ENCODE data around the gene IQSEC3.

Gene IQSEC3

GRCh38 chr12:171743-172676, 105.4 kb downstream of the IQSEC3 start (continued):
- no peak for TF ChIP-seq ZBTB44 (tag by site-specific recombination; IDR thresholded peaks at IDR 0.05)
- TF ChIP-seq ZNF624 (tag by site-specific recombination; IDR thresholded peaks at IDR 0.05) = no peak
- TF ChIP-seq ZNF292 (tag by site-specific recombination; IDR thresholded peaks at IDR 0.05; ENCODE audit: borderline replicate concordance, low read depth) = no peak
- no peak for TF ChIP-seq ZNF350 (tag by site-specific recombination; IDR thresholded peaks at IDR 0.05)
- TF ChIP-seq ZNF132 (tag by site-specific recombination; IDR thresholded peaks at IDR 0.05; ENCODE audit: borderline replicate concordance) = no peak
- no peak for TF ChIP-seq ZNF174 (tag by site-specific recombination; IDR thresholded peaks at IDR 0.05)
- no peak for TF ChIP-seq ZSCAN23 (tag by site-specific recombination; IDR thresholded peaks at IDR 0.05)
- peak; percentile 61 for TF ChIP-seq KLF17 (tag by site-specific recombination; IDR thresholded peaks at IDR 0.05)
- TF ChIP-seq ZNF510 (tag by site-specific recombination; IDR thresholded peaks at IDR 0.05; ENCODE audit: insufficient replicate concordance) = no peak
- TF ChIP-seq ZBTB48 (tag by site-specific recombination; IDR thresholded peaks at IDR 0.05) = 0 out of 2 replicates have a peak, but pooled peaks have one; percentile 27
- TF ChIP-seq ZNF76 (tag by site-specific recombination; IDR thresholded peaks at IDR 0.05; ENCODE audit: borderline replicate concordance, low read depth) = no peak
- TF ChIP-seq ZNF335 (tag by site-specific recombination; conservative IDR thresholded peaks at IDR 0.05) = no peak
- peak; percentile 87 for TF ChIP-seq EGR2 (tag by site-specific recombination; IDR thresholded peaks at IDR 0.05; ENCODE audit: low read depth)
- no peak for TF ChIP-seq HOXA7 (CRISPR knock-in tag; IDR thresholded peaks at IDR 0.05; ENCODE audit: borderline replicate concordance)
- TF ChIP-seq ZNF214 (tag by site-specific recombination; IDR thresholded peaks at IDR 0.05; ENCODE audit: borderline replicate concordance) = no peak
- no peak for TF ChIP-seq ZNF776 (tag by site-specific recombination; IDR thresholded peaks at IDR 0.05; ENCODE audit: borderline replicate concordance)
- no peak for TF ChIP-seq ZBTB17 (tag by site-specific recombination; IDR thresholded peaks at IDR 0.05)
- no peak for TF ChIP-seq ZNF677 (tag by site-specific recombination; IDR thresholded peaks at IDR 0.05)
- TF ChIP-seq ZFP41 (tag by site-specific recombination; IDR thresholded peaks at IDR 0.05; ENCODE audit: borderline replicate concordance) = no peak
- TF ChIP-seq ZNF658 (tag by site-specific recombination; IDR thresholded peaks at IDR 0.05) = no peak
- no peak for TF ChIP-seq ZNF473 (tag by site-specific recombination; IDR thresholded peaks at IDR 0.05)
- TF ChIP-seq ZNF239 (tag by site-specific recombination; IDR thresholded peaks at IDR 0.05) = no peak
- TF ChIP-seq ZNF362 (tag by site-specific recombination; IDR thresholded peaks at IDR 0.05) = no peak
- TF ChIP-seq GLIS2 (tag by site-specific recombination; IDR thresholded peaks at IDR 0.05) = peak; percentile 46
- no peak for TF ChIP-seq ZNF280D (tag by site-specific recombination; IDR thresholded peaks at IDR 0.05)
- TF ChIP-seq ZIC2 (tag by site-specific recombination; IDR thresholded peaks at IDR 0.05) = peak; percentile 80
- TF ChIP-seq ZNF398 (tag by site-specific recombination; IDR thresholded peaks at IDR 0.05) = 0 out of 2 replicates have a peak, but pooled peaks have one; percentile 22
- TF ChIP-seq ZNF549 (tag by site-specific recombination; IDR thresholded peaks at IDR 0.05) = no peak
- 0 out of 2 replicates have a peak, but pooled peaks have one; percentile 6 for TF ChIP-seq GLIS1 (tag by site-specific recombination; IDR thresholded peaks at IDR 0.05)
- TF ChIP-seq ZNF792 (tag by site-specific recombination; IDR thresholded peaks at IDR 0.05) = no peak
- no peak for TF ChIP-seq ZNF114 (tag by site-specific recombination; IDR thresholded peaks at IDR 0.05)
- TF ChIP-seq ZNF302 (tag by site-specific recombination; IDR thresholded peaks at IDR 0.05; ENCODE audit: low read depth) = no peak
